Transverse colon (tissue), 4 donors: ENCODE measurements around the gene CAPN11.

ENCODE experiments used
- CTCF ChIP-seq, 5 experiments: fragments of 200-600 bp in 3 of 5; fragments of 450-650 bp in 2 of 5; sonication (generic) in 3 of 5; IDR thresholded peaks; 1 replicate in 2 of 5; 2 replicates in 3 of 5; pipeline ENCODE4 v1.5.1; 2016 to 2017; ENCODE audit warnings: antibody characterized with exemption in 5 of 5, inconsistent platforms in 3 of 5, mild to moderate bottlenecking in 2 of 5, moderate library complexity in 1 of 5
- EP300 ChIP-seq: sonication (generic); formaldehyde crosslinking; IDR thresholded peaks from one replicate; pipeline ENCODE4 v1.6.1; 2017; ENCODE audit warnings: antibody characterized with exemption, low read depth
- POLR2A ChIP-seq: fragments of 450-650 bp; IDR thresholded peaks from one replicate; pipeline ENCODE4 v1.6.1; 2016; ENCODE audit warnings: antibody characterized with exemption, mild to moderate bottlenecking, moderate library complexity
- POLR2AphosphoS5 ChIP-seq, 3 donors: sonication (generic); formaldehyde crosslinking; IDR thresholded peaks; one replicate each; pipeline ENCODE4 v1.6.1; 2016; ENCODE audit warnings: antibody characterized with exemption in 3 of 3

GRCh38 chr6:44135173-44135758 is 23.4 kb upstream of the CAPN11 start:
- TF ChIP-seq CTCF (IDR thresholded peaks at IDR 0.05) = no peak
- TF ChIP-seq POLR2A = no peak
- TF ChIP-seq EP300 = no peak
- TF ChIP-seq POLR2AphosphoS5 (IDR thresholded peaks at IDR 0.05) = no peak
